GM12878 (cell line): ENCODE measurements around the gene TMBIM6. TPM values are rescaled to one million over a fixed set of nuclear protein-coding genes. Genes with fewer than 3 reads are reported as not detected.
A peak's percentile ranks its signal among the peaks of the same experiment; 100 is the strongest.

Experiments
- ASH2L ChIP-seq: fragments of 300-600, 200-600 bp; sonication (generic); IDR thresholded peaks from 2 replicates; pipeline ENCODE4 v1.6.1; 2017; ENCODE audit warnings: low read depth, mild to moderate bottlenecking, borderline replicate concordance
- CBFB ChIP-seq: IDR thresholded peaks from 2 replicates; pipeline ENCODE4 v1.6.1; 2016; ENCODE audit warnings: antibody characterized with exemption, low read depth
- EP300 ChIP-seq, 2 experiments: fragments of 150-350 bp in 1 of 2; IDR thresholded peaks; 2 replicates each; pipeline ENCODE4 v1.6.1; 2011 to 2012; ENCODE audit warnings: low read depth in 2 of 2, low read length in 2 of 2, borderline replicate concordance in 1 of 2, improper control_type of control experiment in 1 of 2, inconsistent platforms in 1 of 2; ENCODE audit not compliant: control insufficient read depth in 1 of 2
- FOXK2 ChIP-seq: fragments of 450-650 bp; IDR thresholded peaks from 2 replicates; pipeline ENCODE4 v1.6.1; 2017; ENCODE audit warnings: mild to moderate bottlenecking, moderate library complexity
- GATAD2B ChIP-seq: fragments of 450-650 bp; conservative IDR thresholded peaks from 2 replicates; pipeline ENCODE4 v1.6.1; 2017; ENCODE audit warnings: low read depth, mild to moderate bottlenecking, moderate library complexity
- IKZF2 ChIP-seq, 2 experiments: fragments of 450-650 bp; IDR thresholded peaks; 2 replicates each; pipeline ENCODE4 v1.6.1; 2017; ENCODE audit warnings: mild to moderate bottlenecking in 2 of 2, moderate library complexity in 2 of 2
- MTA3 ChIP-seq: IDR thresholded peaks from 2 replicates; pipeline ENCODE4 v1.6.1; 2012; ENCODE audit warnings: low read length, inconsistent platforms, borderline replicate concordance
- NBN ChIP-seq: fragments of 450-650 bp; IDR thresholded peaks from 2 replicates; pipeline ENCODE4 v1.6.1; 2016
- NR2F1 ChIP-seq: fragments of 450-650 bp; conservative IDR thresholded peaks from 2 replicates; pipeline ENCODE4 v1.6.1; 2017; ENCODE audit warnings: mild to moderate bottlenecking
- POLR2AphosphoS2 ChIP-seq: IDR thresholded peaks from 2 replicates; pipeline ENCODE4 v1.6.1; 2011; ENCODE audit warnings: low read depth, mild to moderate bottlenecking, low read length, improper control_type of control experiment, moderate library complexity
- RAD21 ChIP-seq: IDR thresholded peaks from 2 replicates; pipeline ENCODE4 v1.6.1; 2011; ENCODE audit warnings: mild to moderate bottlenecking, low read depth, low read length, moderate library complexity; ENCODE audit not compliant: insufficient read depth
- RAD51 ChIP-seq: fragments of 450-650 bp; IDR thresholded peaks from 2 replicates; pipeline ENCODE4 v1.6.1; 2016; ENCODE audit warnings: moderate library complexity, mild to moderate bottlenecking, inconsistent platforms
- RB1 ChIP-seq: fragments of 450-650 bp; formaldehyde crosslinking; IDR thresholded peaks from 2 replicates; pipeline ENCODE4 v1.6.1; 2017; ENCODE audit warnings: mild to moderate bottlenecking, borderline replicate concordance
- RCOR1 ChIP-seq: conservative IDR thresholded peaks from 2 replicates; pipeline ENCODE4 v1.6.1; 2012; ENCODE audit warnings: low read depth, low read length, improper control_type of control experiment
- RELA ChIP-seq: fragments of 450-650 bp; IDR thresholded peaks from 2 replicates; pipeline ENCODE4 v1.8.0; 2014; ENCODE audit warnings: borderline replicate concordance; ENCODE audit not compliant: partially characterized antibody
- SIN3A ChIP-seq: IDR thresholded peaks from 2 replicates; pipeline ENCODE4 v1.6.1; 2012; ENCODE audit warnings: low read depth, low read length, improper control_type of control experiment
- SMARCA5 ChIP-seq: fragments of 450-650 bp; IDR thresholded peaks from 2 replicates; pipeline ENCODE4 v1.6.1; 2017; ENCODE audit warnings: mild to moderate bottlenecking
- TCF12 ChIP-seq: IDR thresholded peaks from 2 replicates; pipeline ENCODE4 v1.6.1; 2011; ENCODE audit warnings: low read depth, mild to moderate bottlenecking, low read length
- ZBED1 ChIP-seq: IDR thresholded peaks from 2 replicates; pipeline ENCODE4 v1.6.1; 2016; ENCODE audit warnings: borderline replicate concordance
- polyA plus RNA-seq, 11 experiments: library from polyadenylated mRNA; depleted of rRNA in 4 of 11; unstranded in 6 of 11; stranded (reverse) in 5 of 11; fragments of >200 nt; fragmentation: Nextera tagmentation in 4 of 11; fragmentation: Illumina TruSeq in 1 of 11; extraction: Ambion mirVana in 4 of 11; extraction: Trizol in 1 of 11; gene quantifications; 1 replicate in 1 of 11; 2 replicates in 10 of 11; pipeline versions ENCODE4 v1.2.1 to v1.2.3, GENCODE V29; 2011 to 2016; ENCODE audit warnings: inconsistent platforms in 2 of 11, missing spikeins in 2 of 11, low read depth in 1 of 11
- total RNA-seq, 4 experiments: library from RNA; depleted of rRNA in 3 of 4; stranded (reverse); fragments of >200 nt in 3 of 4; fragmentation: Illumina TruSeq in 1 of 4; extraction: Trizol in 1 of 4; gene quantifications; 2 replicates each; pipeline versions ENCODE4 v1.2.1 to v1.2.3, GENCODE V29; 2013 to 2021
- TF ChIP-seq, protein P1 (sequence below): fragments of 450-650 bp; IDR thresholded peaks from 2 replicates; pipeline ENCODE4 v1.6.1; 2016; ENCODE audit warnings: mild to moderate bottlenecking, moderate library complexity, borderline replicate concordance
- TF ChIP-seq, protein P2 (sequence below): fragments of 450-650 bp; IDR thresholded peaks from 2 replicates; pipeline ENCODE4 v1.6.1; 2017; ENCODE audit warnings: antibody characterized with exemption, mild to moderate bottlenecking, moderate library complexity
- TF ChIP-seq, protein P3 (sequence below): IDR thresholded peaks from 2 replicates; pipeline ENCODE4 v1.6.1; 2012; ENCODE audit warnings: low read depth, low read length, improper control_type of control experiment
- TF ChIP-seq, protein P4 (sequence below): IDR thresholded peaks from 2 replicates; pipeline ENCODE4 v1.6.1; 2011; ENCODE audit warnings: mild to moderate bottlenecking, low read depth, low read length, moderate library complexity; ENCODE audit not compliant: insufficient replicate concordance

The TMBIM6 gene
- total and polyA plus RNA-seq, 10 of the 15 experiments (the other 5 are each of a cell fraction or from before 2014, with no cell fraction given) = 224 to 1,192 (median 379) TPM

DNA sequence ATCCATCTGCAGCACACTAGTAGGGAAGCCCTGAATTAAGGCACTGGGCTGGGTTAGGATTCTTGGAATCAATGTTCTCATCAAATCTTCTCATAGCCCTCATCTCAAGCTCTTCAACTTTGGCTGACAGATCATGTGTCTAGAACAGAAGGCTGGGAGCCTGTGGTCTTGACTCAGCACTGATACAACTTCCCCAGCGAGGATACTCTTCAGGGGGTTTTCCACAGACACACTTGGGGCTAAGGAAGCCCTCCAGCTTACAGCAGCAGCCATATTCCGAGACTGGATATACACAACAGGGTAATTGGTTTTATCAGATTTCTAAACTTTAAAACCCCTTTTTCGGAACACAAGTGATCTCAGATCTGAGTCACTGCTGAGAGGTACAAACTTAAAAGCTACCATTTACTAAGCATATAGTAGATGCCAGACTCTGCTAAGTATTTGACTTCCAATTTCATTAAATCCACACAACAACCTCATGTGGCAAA, 37.7 kb upstream of the TMBIM6 start (continued):
- TF ChIP-seq, protein P1, sequence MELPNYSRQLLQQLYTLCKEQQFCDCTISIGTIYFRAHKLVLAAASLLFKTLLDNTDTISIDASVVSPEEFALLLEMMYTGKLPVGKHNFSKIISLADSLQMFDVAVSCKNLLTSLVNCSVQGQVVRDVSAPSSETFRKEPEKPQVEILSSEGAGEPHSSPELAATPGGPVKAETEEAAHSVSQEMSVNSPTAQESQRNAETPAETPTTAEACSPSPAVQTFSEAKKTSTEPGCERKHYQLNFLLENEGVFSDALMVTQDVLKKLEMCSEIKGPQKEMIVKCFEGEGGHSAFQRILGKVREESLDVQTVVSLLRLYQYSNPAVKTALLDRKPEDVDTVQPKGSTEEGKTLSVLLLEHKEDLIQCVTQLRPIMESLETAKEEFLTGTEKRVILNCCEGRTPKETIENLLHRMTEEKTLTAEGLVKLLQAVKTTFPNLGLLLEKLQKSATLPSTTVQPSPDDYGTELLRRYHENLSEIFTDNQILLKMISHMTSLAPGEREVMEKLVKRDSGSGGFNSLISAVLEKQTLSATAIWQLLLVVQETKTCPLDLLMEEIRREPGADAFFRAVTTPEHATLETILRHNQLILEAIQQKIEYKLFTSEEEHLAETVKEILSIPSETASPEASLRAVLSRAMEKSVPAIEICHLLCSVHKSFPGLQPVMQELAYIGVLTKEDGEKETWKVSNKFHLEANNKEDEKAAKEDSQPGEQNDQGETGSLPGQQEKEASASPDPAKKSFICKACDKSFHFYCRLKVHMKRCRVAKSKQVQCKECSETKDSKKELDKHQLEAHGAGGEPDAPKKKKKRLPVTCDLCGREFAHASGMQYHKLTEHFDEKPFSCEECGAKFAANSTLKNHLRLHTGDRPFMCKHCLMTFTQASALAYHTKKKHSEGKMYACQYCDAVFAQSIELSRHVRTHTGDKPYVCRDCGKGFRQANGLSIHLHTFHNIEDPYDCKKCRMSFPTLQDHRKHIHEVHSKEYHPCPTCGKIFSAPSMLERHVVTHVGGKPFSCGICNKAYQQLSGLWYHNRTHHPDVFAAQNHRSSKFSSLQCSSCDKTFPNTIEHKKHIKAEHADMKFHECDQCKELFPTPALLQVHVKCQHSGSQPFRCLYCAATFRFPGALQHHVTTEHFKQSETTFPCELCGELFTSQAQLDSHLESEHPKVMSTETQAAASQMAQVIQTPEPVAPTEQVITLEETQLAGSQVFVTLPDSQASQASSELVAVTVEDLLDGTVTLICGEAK = no peak
- no peak for TF ChIP-seq ZBED1
- no peak for TF ChIP-seq NBN
- TF ChIP-seq, protein P2, sequence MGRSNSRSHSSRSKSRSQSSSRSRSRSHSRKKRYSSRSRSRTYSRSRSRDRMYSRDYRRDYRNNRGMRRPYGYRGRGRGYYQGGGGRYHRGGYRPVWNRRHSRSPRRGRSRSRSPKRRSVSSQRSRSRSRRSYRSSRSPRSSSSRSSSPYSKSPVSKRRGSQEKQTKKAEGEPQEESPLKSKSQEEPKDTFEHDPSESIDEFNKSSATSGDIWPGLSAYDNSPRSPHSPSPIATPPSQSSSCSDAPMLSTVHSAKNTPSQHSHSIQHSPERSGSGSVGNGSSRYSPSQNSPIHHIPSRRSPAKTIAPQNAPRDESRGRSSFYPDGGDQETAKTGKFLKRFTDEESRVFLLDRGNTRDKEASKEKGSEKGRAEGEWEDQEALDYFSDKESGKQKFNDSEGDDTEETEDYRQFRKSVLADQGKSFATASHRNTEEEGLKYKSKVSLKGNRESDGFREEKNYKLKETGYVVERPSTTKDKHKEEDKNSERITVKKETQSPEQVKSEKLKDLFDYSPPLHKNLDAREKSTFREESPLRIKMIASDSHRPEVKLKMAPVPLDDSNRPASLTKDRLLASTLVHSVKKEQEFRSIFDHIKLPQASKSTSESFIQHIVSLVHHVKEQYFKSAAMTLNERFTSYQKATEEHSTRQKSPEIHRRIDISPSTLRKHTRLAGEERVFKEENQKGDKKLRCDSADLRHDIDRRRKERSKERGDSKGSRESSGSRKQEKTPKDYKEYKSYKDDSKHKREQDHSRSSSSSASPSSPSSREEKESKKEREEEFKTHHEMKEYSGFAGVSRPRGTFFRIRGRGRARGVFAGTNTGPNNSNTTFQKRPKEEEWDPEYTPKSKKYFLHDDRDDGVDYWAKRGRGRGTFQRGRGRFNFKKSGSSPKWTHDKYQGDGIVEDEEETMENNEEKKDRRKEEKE = no peak
- TF ChIP-seq RCOR1 = no peak
- TF ChIP-seq ASH2L = no peak
- TF ChIP-seq SMARCA5 = no peak
- TF ChIP-seq, protein P3, sequence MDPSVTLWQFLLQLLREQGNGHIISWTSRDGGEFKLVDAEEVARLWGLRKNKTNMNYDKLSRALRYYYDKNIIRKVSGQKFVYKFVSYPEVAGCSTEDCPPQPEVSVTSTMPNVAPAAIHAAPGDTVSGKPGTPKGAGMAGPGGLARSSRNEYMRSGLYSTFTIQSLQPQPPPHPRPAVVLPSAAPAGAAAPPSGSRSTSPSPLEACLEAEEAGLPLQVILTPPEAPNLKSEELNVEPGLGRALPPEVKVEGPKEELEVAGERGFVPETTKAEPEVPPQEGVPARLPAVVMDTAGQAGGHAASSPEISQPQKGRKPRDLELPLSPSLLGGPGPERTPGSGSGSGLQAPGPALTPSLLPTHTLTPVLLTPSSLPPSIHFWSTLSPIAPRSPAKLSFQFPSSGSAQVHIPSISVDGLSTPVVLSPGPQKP = no peak
- no peak for TF ChIP-seq RAD21
- no peak for TF ChIP-seq FOXK2
- TF ChIP-seq RB1 = no peak
- TF ChIP-seq POLR2AphosphoS2 = no peak
- TF ChIP-seq MTA3 = no peak
- no peak for TF ChIP-seq EP300 (IDR thresholded peaks at IDR 0.05; ENCODE audit: borderline replicate concordance in 1 of 2, control insufficient read depth in 1 of 2, low read depth in 2 of 2, low read length in 2 of 2)
- TF ChIP-seq TCF12 = peak; percentile 61; the same call in 1 of the 2 replicates
- TF ChIP-seq RELA = peak; percentile 77
- no peak for TF ChIP-seq CBFB
- TF ChIP-seq NR2F1 = no peak
- no peak for TF ChIP-seq RAD51
- peak; percentile 37 to 44; a peak in 3 of 4 replicates for TF ChIP-seq IKZF2 (IDR thresholded peaks at IDR 0.05)
- TF ChIP-seq SIN3A = no peak
- TF ChIP-seq, protein P4, sequence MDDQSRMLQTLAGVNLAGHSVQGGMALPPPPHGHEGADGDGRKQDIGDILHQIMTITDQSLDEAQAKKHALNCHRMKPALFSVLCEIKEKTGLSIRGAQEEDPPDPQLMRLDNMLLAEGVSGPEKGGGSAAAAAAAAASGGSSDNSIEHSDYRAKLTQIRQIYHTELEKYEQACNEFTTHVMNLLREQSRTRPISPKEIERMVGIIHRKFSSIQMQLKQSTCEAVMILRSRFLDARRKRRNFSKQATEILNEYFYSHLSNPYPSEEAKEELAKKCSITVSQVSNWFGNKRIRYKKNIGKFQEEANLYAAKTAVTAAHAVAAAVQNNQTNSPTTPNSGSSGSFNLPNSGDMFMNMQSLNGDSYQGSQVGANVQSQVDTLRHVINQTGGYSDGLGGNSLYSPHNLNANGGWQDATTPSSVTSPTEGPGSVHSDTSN = peak; percentile 32
- 0 out of 2 replicates have a peak, but pooled peaks have one; percentile 26 for TF ChIP-seq GATAD2B
